IPS-15b (cell line): ENCODE measurements around the gene AMELY.

Experiments
- H3K27me3 ChIP-seq: one replicate; pipeline ENCODE4 v1.6.1; 2013; ENCODE audit warnings: low read length; ENCODE audit not compliant: control insufficient read depth, insufficient read depth
- H3K36me3 ChIP-seq: one replicate; pipeline ENCODE4 v1.6.1; 2013; ENCODE audit warnings: low read length; ENCODE audit not compliant: control insufficient read depth, insufficient read depth
- H3K4me1 ChIP-seq: one replicate; pipeline ENCODE4 v1.6.1; 2013; ENCODE audit warnings: mild to moderate bottlenecking, low read length; ENCODE audit not compliant: control insufficient read depth, insufficient read depth
- H3K4me3 ChIP-seq: one replicate; pipeline ENCODE4 v1.5.1; 2013; ENCODE audit warnings: low read depth, low read length
- H3K9ac ChIP-seq: one replicate; pipeline ENCODE4 v1.6.1; 2013; ENCODE audit warnings: low read depth, mild to moderate bottlenecking, low read length
- H3K9me3 ChIP-seq: one replicate; pipeline ENCODE4 v1.6.1; 2013; ENCODE audit warnings: mild to moderate bottlenecking, low read length; ENCODE audit not compliant: control insufficient read depth, insufficient read depth

The AMELY gene, protein sequence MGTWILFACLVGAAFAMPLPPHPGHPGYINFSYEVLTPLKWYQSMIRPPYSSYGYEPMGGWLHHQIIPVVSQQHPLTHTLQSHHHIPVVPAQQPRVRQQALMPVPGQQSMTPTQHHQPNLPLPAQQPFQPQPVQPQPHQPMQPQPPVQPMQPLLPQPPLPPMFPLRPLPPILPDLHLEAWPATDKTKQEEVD

DNA sequence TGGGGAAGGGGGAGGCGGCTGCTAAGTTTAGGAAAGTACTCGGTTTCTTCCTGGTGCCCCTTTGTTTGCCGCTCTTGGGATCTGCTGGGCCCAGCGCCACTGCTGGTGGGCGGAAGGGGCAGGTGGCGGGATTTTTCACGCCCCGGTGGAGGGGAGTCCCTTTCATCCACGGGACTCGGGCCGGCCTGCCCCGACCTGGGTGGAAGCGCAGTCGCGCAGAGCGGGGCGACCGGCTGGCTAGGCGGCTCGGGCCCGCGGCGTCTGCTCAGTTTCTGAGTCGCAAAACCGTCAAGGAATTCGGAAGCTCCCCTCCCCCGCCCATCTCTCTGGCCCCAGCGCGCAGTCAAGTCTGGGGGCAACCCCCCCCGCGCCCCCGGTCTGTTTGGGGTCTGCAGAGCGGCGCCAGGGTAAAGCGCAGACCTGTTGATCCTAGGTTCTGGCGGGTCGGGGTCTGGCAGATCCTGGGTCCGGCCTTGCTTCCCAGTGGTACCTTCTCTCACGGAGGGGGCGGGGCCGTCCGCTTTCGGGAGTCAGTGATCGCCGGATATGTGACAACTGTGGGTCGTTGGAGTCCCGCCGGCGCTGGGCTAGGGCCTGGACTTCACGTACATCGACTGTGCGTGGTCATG lies at the start of gene AMELY:
AMELY (minus strand) TSS at position 500 of the 629 bp plus-strand sequence. CDS start 39,144 bp downstream, outside the sequence.
- Histone ChIP-seq H3K4me3 (no peak within 1 kb of the TSS), H3K36me3 (no peaks in the 10 kb centered on the region), H3K27me3 (no peaks in the 10 kb centered on the region), H3K4me1 (no peaks in the 10 kb centered on the region), H3K9ac (no peak within 1 kb of the TSS), H3K9me3 (no peaks in the 10 kb centered on the region)

DNA sequence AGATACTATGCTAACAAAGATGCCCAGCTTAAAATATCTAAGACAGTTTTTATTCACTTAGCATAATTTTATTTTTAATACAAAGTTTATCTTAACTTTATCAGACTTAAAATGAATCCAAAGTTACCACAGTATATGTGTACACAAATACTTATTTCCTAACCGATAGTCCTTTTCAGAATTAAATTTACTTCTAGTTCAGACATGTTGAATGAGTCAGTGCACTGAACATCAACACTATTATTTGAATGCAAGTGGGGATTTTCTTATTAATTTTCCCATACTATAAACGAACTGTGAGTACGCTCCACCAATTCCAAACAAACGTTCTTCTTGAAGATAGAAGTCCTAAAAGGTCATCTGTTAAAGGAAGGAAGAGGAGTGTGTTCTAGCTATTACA lies 38.4 kb upstream of the AMELY start:
- H3K9ac ChIP-seq = no peak overlapping the region
- no peaks in the 10 kb centered on the region for H3K36me3 ChIP-seq
- H3K4me1 ChIP-seq = no peaks in the 10 kb centered on the region
- H3K9me3 ChIP-seq = no peaks in the 10 kb centered on the region
- no peak overlapping the region for H3K4me3 ChIP-seq
- H3K27me3 ChIP-seq = no peaks in the 10 kb centered on the region

DNA sequence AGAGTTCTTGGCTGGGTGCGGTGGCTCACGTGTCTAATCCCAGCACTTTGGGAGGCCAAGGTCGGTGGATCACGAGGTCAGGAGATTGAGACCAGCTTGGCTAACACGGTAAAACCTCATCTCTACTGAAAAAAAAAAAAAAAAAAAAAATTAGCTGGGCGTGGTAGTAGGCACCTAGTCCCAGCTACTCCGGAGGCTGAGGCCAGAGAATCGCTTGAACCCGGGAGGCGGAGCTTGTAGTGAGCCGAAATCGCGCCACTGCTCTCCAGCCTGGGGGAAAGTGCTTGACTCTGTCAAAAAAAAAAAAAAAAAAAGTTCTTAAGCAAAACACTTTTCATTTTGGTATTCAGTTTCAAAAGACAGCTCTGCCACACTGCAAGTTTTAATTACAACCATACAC lies 36.8 kb upstream of the AMELY start:
- Histone ChIP-seq H3K27me3 (no peaks in the 10 kb centered on the region), H3K4me1 (no peaks in the 10 kb centered on the region), H3K9me3 (no peaks in the 10 kb centered on the region), H3K9ac (no peak overlapping the region), H3K36me3 (no peaks in the 10 kb centered on the region), H3K4me3 (no peak overlapping the region)

DNA sequence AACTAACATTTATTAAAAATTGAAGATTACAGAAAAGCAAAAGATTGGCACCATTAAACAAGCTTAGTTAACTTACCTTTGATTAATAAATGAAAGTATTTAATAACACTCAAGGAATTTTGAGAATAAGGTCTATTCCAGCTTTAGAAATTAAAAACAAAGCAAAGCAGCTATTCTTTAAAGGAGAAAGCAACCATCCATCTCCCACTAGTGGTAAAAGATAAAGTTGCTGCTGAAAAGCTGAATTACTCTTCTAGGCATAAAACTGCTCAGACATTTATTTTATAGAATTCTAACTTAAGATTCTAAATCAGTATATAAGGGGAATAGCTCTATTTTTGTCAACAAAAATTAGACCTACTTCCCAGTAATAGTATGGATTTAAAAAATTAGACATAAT lies 36.1 kb upstream of the AMELY start:
- Histone ChIP-seq H3K4me1 (no peaks in the 10 kb centered on the region), H3K9me3 (no peaks in the 10 kb centered on the region), H3K4me3 (no peak overlapping the region), H3K9ac (no peak overlapping the region), H3K36me3 (no peaks in the 10 kb centered on the region), H3K27me3 (no peaks in the 10 kb centered on the region)

DNA sequence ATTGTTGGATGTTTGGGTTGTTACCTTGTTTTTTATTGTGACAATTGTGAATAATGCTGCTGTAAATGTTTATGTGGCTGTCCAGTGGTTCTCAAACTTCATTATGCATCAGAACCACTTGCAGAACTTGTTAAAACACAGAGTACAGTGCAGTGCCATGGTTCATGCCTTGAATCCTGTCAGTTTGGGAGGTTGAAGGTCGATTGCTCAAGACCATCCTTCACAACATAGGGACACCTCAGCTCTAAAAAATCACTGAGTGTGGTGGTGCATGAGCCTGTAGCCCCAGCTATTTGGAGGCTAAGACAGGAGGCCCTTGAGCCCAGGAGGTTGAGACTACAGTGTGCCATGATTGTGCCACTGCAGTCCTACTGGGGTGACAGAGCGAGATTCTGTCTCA lies 23.9 kb upstream of the AMELY start:
- Histone ChIP-seq H3K4me3 (no peak overlapping the region), H3K9me3 (no peaks in the 10 kb centered on the region), H3K27me3 (no peaks in the 10 kb centered on the region), H3K4me1 (no peaks in the 10 kb centered on the region), H3K36me3 (no peaks in the 10 kb centered on the region), H3K9ac (no peak overlapping the region)

DNA sequence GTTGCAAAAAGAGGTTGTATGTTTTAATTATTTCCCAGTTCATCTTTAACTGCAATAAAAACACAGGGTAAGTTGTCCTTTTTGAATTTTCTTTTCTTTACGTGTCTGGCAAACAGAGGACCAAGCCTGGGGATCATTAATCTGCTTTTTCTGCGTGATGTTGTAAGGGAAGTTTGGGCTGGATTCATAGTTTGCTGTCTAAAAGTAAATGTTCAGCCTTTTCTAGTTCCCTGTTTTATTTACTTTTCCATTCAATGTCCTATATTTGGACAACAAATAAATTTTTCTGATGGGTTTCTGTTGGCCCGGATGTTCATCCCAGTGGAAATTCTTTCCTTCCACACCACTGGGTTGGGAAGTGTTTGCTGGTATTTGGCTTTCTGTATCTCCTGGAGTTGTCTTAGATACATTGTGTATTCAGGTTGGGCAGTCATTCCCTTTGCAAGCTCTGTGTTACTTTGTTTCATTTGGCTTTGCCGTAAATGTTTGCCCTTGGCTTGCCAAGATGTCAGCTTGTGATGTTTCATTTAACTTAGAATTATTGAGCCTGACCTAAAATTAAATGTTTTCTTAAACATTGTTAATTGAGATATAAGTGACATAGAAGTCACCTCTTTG lies 20.3 kb upstream of the AMELY start:
- Histone ChIP-seq H3K27me3 (no peaks in the 10 kb centered on the region), H3K36me3 (no peaks in the 10 kb centered on the region), H3K4me3 (no peak overlapping the region), H3K9ac (no peak overlapping the region), H3K4me1 (no peaks in the 10 kb centered on the region), H3K9me3 (no peaks in the 10 kb centered on the region)

DNA sequence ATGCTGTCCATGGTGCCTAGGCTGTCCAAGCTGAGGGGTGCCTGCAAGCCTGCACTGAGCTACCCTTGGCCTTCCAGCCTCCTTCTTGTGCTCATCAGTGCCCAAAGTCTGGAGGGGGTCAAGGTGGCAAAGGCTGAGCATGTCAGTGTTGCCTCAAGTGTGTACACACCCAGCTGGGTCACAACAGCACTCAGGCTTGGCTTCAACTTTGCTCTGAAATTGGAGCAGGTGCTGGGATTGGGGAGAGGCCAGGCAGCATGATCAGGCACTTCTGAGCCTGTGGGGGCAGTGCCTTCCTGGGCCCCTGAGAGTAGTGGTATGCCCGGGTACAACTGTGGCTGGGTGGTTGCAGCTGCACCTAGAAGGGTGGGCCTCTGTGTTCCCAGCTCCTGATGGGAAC lies 17.7 kb upstream of the AMELY start:
- Histone ChIP-seq H3K4me1 (no peaks in the 10 kb centered on the region), H3K9me3 (no peaks in the 10 kb centered on the region), H3K27me3 (no peaks in the 10 kb centered on the region), H3K9ac (no peak overlapping the region), H3K36me3 (no peaks in the 10 kb centered on the region), H3K4me3 (no peak overlapping the region)

DNA sequence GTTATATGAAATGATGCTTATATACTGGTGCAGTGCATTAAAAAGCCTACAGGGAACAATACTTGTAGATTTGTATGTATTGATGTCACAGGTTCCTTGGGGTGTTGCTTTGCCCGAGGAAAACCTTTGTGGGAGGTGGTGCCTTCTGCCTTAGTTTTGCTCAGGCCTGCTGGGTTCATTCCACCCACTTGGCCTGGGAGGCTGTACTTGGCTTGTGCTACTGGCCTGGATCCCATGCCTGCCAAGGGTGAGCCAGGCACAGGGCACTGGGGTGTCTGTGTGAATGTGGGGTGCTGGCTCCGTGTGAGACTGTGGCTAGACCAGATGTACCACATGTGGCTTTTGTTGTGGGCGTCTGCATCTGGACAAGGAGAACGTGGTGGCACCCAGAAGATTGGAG lies 16.7 kb upstream of the AMELY start:
- no peaks in the 10 kb centered on the region for H3K36me3 ChIP-seq
- no peaks in the 10 kb centered on the region for H3K4me1 ChIP-seq
- H3K4me3 ChIP-seq = no peak overlapping the region
- H3K9me3 ChIP-seq = no peaks in the 10 kb centered on the region
- no peaks in the 10 kb centered on the region for H3K27me3 ChIP-seq
- no peak overlapping the region for H3K9ac ChIP-seq

DNA sequence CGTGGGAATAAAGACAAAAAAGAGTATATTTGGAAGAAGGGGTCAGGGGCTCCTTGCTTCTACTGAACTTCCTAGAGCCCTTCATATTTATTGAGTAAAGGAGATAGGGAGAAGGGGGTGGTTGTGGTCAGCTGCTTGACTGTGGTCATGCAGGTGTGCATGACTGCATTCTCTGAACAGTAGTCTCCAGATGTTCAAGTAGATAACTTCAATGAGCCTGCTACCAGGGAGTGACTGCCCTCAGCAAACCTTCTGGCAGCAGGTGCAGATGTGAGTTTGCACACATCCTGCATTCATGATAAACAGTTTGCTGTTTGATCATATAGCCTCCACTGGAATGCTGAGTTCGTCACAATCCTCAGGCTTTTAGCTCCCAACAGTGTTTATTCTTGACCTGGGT lies 9.5 kb upstream of the AMELY start:
- no peaks in the 10 kb centered on the region for H3K36me3 ChIP-seq
- H3K9me3 ChIP-seq = no peaks in the 10 kb centered on the region
- H3K9ac ChIP-seq = no peak overlapping the region
- H3K4me1 ChIP-seq = no peaks in the 10 kb centered on the region
- no peaks in the 10 kb centered on the region for H3K27me3 ChIP-seq
- no peak overlapping the region for H3K4me3 ChIP-seq

DNA sequence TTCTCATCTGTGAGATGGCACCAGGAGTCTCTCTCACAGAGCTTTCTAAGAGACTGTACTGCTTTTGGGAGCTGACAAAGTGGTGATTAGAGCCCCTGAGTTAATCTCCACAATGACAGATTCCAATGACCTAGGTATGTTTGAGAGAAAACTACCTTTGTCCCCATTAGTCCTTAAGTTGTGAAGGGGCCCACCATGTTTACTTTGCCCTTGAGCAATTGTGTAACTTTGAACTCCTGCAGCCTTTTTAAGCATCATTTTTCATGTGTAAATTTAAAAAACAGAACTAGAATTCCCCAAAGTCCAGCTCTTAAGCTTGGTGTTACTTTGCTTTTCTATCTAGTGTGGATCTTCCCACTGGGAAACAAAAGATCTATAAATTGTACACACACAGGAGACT lies 1.8 kb upstream of the AMELY start:
- no peak overlapping the region for H3K9ac ChIP-seq
- H3K36me3 ChIP-seq = no peaks in the 10 kb centered on the region
- no peaks in the 10 kb centered on the region for H3K9me3 ChIP-seq
- no peaks in the 10 kb centered on the region for H3K4me1 ChIP-seq
- no peaks in the 10 kb centered on the region for H3K27me3 ChIP-seq
- no peak overlapping the region for H3K4me3 ChIP-seq

DNA sequence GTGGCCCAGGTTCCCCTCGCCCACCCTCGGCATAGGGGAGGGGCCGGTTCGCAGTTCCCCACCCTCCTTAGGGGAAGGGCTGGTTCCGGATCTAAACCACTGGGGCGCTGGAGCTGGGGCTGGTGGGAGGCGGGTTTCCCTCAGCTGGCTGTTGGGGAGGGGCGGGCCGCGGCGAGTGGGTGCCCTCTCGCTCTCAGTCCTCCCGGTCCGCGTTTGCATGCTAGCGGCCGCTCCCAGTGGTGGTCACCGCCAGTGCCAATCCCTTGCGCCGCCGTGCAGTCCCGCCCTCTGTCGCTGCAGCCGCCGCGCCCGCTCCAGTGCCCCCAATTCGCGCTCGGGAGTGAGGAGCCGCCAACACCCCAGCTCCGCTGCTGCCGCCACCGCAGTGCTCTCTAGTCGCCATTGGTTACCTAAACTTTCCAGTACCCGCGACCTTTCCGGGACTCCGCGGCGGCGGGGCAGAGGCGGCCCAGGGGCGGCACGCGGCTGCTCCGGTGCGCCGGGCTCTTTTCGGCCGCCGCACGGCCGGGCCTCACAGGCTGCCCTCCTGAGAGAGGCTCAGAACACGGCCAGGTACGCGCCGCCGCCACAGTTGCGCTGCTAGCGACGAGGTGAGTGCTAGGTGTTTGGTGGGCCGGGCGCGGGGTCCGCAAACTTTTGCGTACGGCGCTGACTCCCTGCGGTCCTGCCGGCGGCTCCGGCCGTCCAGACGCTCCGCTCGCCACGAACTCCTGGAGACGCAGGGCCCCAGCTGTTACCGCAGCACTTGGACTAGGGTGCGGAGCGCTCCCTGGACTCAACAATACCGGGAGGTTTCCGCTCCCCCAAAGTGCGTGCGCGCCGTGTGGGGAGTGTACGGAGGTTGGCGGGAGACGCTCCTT lies 940 bp downstream of the AMELY start, which contains the start of gene TBL1Y:
TBL1Y (plus strand) TSS at position 326 of the 881 bp plus-strand sequence. CDS start 114,388 bp downstream, outside the sequence.
- Histone ChIP-seq H3K4me1 (no peaks in the 10 kb centered on the region), H3K9me3 (no peaks in the 10 kb centered on the region), H3K27me3 (no peaks in the 10 kb centered on the region), H3K9ac (no peak within 1 kb of the TSS), H3K4me3 (no peak within 1 kb of the TSS), H3K36me3 (no peaks in the 10 kb centered on the region)
